Right atrium auricular region (tissue), 2 donors: ENCODE measurements around the gene HGF. TPM values are rescaled to one million over a fixed set of nuclear protein-coding genes. Genes with fewer than 3 reads are reported as not detected.

Source experiments
- DNase-seq: peaks from one replicate; pipeline ENCODE4 v3.0.0-alpha.2; 2019; ENCODE audit warnings: low spot score
- H3K27ac ChIP-seq, 2 donors: fragments of 200-600 bp; sonication (generic); 1 replicate in 1 of 2; 2 replicates in 1 of 2; pipeline ENCODE4 v1.5.1; 2016 to 2019
- H3K27me3 ChIP-seq, 2 donors: fragments of 200-600 bp; sonication (generic); one replicate each; pipeline versions ENCODE4 v1.5.1 to v1.6.0; 2017 to 2019
- H3K36me3 ChIP-seq: fragments of 200-600 bp; sonication (generic); one replicate; pipeline ENCODE4 v1.5.1; 2016
- H3K4me1 ChIP-seq, 2 donors: fragments of 200-600 bp; sonication (generic); one replicate each; pipeline versions ENCODE4 v1.5.1 to v1.6.0; 2017 to 2019
- H3K4me3 ChIP-seq, 2 donors: fragments of 200-600 bp; sonication (generic); 1 replicate in 1 of 2; 2 replicates in 1 of 2; pipeline ENCODE4 v1.5.1; 2017 to 2019; ENCODE audit warnings: mild to moderate bottlenecking in 1 of 2, moderate library complexity in 1 of 2
- H3K9me3 ChIP-seq, 2 donors: fragments of 200-600 bp; sonication (generic); one replicate each; pipeline ENCODE4 v1.5.1; 2019
- CTCF ChIP-seq, 2 donors: fragments of 200-600 bp; sonication (generic); IDR thresholded peaks; one replicate each; pipeline ENCODE4 v1.5.1; 2019; ENCODE audit warnings: antibody characterized with exemption in 2 of 2
- total RNA-seq, 2 donors: library from RNA; depleted of rRNA; stranded (reverse); fragments of >200 nt; gene quantifications; one replicate each; pipeline ENCODE4 v1.1.0, GENCODE V29; 2016

Gene HGF
- total RNA-seq, 2 donors from 2014 or later, result 2.1 to 3.5 TPM

- Histone ChIP-seq H3K27ac (no peak overlapping the region), H3K9me3 (no peaks in the 10 kb centered on the region), H3K27me3 (no peaks in the 10 kb centered on the region), H3K36me3 (no peaks in the 10 kb centered on the region), H3K4me3 (no peak overlapping the region), H3K4me1 (no peaks in the 10 kb centered on the region)
- no peak for DNase-seq
- no peak for TF ChIP-seq CTCF (IDR thresholded peaks at IDR 0.05)
Measured at GRCh38 chr7:81744389-81744788, 25.5 kb downstream of the HGF start.

DNA sequence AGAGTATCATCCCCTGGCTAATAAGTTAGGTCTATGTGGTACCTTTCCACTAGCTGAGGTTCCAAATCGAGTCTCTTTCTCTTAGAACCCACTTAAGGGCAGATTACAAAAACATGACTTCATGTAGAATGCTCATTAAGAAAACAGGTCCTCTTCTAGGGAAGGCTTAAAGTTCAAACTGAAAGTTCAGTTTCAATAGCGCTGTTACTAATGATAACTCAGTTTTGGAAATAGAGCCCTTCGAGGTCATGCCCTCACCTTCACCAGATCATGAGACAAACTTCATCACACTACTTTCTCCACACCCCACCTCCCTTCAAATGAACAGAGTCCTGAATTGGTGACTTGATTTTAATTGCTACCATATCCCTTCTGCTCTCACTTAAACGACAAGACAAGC lies 26.2 kb downstream of the HGF start:
- no peaks in the 10 kb centered on the region for H3K4me1 ChIP-seq
- no peak for DNase-seq
- TF ChIP-seq CTCF (IDR thresholded peaks at IDR 0.05), result no peak
- H3K4me3 ChIP-seq, result no peak overlapping the region
- H3K27ac ChIP-seq, result no peak overlapping the region
- no peaks in the 10 kb centered on the region for H3K9me3 ChIP-seq
- H3K36me3 ChIP-seq, result no peaks in the 10 kb centered on the region
- H3K27me3 ChIP-seq, result no peaks in the 10 kb centered on the region

- H3K9me3 ChIP-seq, result no peaks in the 10 kb centered on the region
- TF ChIP-seq CTCF (IDR thresholded peaks at IDR 0.05), result no peak
- no peak overlapping the region for H3K4me3 ChIP-seq
- H3K4me1 ChIP-seq, result no peaks in the 10 kb centered on the region
- H3K27me3 ChIP-seq, result no peaks in the 10 kb centered on the region
- no peak overlapping the region for H3K27ac ChIP-seq
- H3K36me3 ChIP-seq, result no peaks in the 10 kb centered on the region
- DNase-seq, result no peak
Measured at GRCh38 chr7:81743201-81743600, 26.6 kb downstream of the HGF start.

GRCh38 chr7:81740403-81740802 lies 29.4 kb downstream of the HGF start:
- H3K27me3 ChIP-seq, result no peaks in the 10 kb centered on the region

DNA sequence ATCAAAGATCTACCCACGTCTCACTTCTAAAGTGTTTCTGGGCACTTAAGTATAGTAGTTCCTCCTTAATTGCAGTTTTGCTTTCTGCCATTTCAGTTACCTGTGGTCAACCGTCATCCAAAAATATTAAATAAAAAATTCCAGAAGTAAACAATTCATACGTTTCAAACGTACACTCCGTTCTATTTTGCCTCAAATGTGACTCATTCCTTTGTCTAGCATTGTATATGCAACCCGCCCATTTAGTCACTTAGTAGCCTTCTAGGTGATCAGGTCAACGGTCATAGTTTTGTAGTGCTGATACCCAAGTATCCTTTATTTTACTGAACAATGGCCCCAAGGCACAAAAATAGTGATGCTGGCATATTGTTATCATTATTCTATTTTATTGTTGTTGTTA lies 33.8 kb downstream of the HGF start:
- no peak overlapping the region for H3K27ac ChIP-seq
- no peaks in the 10 kb centered on the region for H3K4me1 ChIP-seq
- H3K36me3 ChIP-seq, result no peaks in the 10 kb centered on the region

More at GRCh38 chr7:81740403-81740802, 29.4 kb downstream of the HGF start:
- Histone ChIP-seq H3K36me3 (no peaks in the 10 kb centered on the region), H3K27ac (no peak overlapping the region), H3K4me3 (no peak overlapping the region), H3K9me3 (no peaks in the 10 kb centered on the region), H3K4me1 (no peaks in the 10 kb centered on the region)
- TF ChIP-seq CTCF (IDR thresholded peaks at IDR 0.05), result no peak
- DNase-seq, result no peak

More for the DNA sequence above, 33.8 kb downstream of the HGF start:
- DNase-seq, result no peak
- H3K4me3 ChIP-seq, result no peak overlapping the region
- no peak for TF ChIP-seq CTCF (IDR thresholded peaks at IDR 0.05)
- H3K27me3 ChIP-seq, result no peaks in the 10 kb centered on the region
- no peaks in the 10 kb centered on the region for H3K9me3 ChIP-seq
